ENCODE results near the gene KAZN. TPM values are rescaled to one million over a fixed set of nuclear protein-coding genes. Genes with fewer than 3 reads are reported as not detected.

The KAZN gene
- total and polyA plus RNA-seq, 8 donors: 11.1 to 37.5 (median 30.2) TPM

DNA sequence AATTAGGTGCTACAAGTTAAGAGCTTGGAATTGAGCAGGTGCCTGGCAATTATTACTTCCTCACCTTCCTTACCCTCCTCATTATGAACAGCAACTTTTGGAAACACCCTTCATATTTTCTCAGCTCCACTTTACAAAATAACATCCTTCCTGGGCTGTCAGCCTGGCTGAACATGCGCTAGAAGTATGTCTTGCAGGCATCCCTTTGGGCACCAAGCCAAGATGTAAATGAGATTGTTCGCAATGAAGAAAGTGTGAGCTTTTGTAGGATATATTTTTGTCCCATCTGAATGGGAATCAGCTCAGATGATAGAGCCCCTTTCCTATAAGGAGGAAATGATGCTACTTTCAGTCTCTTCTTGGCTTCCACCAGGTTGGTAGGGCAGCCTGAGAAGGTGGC, 245.9 kb downstream of the KAZN start:
- Histone ChIP-seq H3K36me3 (no peaks in the 10 kb centered on the region), H3K9me3 (peaks cover 0 to 25% of the 10 kb centered on the region in 2 donors), H3K4me1 (no peaks in the 10 kb centered on the region), H3K27ac (no peak overlapping the region), H3K27me3 (no peaks in the 10 kb centered on the region), H3K4me3 (no peak overlapping the region)
- no peak for ATAC-seq
- no peak for DNase-seq
- intact Hi-C loops (cut with DNase I): no loop called here
- TF ChIP-seq, protein P1, sequence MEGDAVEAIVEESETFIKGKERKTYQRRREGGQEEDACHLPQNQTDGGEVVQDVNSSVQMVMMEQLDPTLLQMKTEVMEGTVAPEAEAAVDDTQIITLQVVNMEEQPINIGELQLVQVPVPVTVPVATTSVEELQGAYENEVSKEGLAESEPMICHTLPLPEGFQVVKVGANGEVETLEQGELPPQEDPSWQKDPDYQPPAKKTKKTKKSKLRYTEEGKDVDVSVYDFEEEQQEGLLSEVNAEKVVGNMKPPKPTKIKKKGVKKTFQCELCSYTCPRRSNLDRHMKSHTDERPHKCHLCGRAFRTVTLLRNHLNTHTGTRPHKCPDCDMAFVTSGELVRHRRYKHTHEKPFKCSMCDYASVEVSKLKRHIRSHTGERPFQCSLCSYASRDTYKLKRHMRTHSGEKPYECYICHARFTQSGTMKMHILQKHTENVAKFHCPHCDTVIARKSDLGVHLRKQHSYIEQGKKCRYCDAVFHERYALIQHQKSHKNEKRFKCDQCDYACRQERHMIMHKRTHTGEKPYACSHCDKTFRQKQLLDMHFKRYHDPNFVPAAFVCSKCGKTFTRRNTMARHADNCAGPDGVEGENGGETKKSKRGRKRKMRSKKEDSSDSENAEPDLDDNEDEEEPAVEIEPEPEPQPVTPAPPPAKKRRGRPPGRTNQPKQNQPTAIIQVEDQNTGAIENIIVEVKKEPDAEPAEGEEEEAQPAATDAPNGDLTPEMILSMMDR (IDR thresholded peaks at IDR 0.05): no peak

DNA sequence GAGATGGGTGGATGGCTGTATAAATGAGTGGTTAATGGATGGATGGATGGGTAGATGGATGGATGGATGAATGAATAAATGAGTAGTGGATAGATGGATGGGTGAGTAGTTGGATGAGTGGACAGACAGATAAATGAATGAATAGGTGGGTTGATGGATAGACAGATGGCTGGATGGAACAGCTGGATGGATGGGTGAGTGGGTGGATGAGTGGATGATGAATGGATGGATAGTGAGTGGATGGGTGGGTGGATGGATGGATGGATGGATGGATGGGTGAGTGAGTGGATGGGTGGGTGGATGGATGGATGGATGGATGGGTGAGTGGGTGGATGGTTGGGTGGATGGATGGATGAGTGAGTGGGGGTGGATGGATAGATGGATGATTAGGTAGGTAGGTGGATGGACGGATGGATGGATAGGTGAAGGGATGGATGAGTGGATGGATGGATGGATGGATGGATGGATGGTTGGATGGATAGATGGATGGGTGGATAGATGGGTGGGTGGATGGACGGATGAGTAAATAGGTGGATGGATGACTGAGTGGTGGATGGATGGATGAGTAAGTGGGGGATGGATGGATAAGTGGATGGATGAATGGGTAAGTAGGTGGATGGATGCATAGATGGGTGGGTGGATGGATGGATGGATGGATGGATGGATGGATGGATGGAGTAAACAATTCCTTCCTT, 246.6 kb downstream of the KAZN start:
- no peak overlapping the region for H3K27ac ChIP-seq
- TF ChIP-seq, protein P1 (IDR thresholded peaks at IDR 0.05): no peak
- ATAC-seq (no peak), DNase-seq (no peak)
- intact Hi-C loops (cut with DNase I): no loop called here
- H3K4me3 ChIP-seq: no peak overlapping the region
- H3K36me3 ChIP-seq: no peaks in the 10 kb centered on the region
- H3K9me3 ChIP-seq: peaks cover 0 to 25% of the 10 kb centered on the region in 2 donors
- H3K4me1 ChIP-seq: no peaks in the 10 kb centered on the region
- no peaks in the 10 kb centered on the region for H3K27me3 ChIP-seq

GRCh38 chr1:14845851-14846250, 247.4 kb downstream of the KAZN start:
- Histone ChIP-seq H3K27ac (no peak overlapping the region), H3K4me3 (no peak overlapping the region), H3K36me3 (no peaks in the 10 kb centered on the region), H3K9me3 (peaks cover 0 to 25% of the 10 kb centered on the region in 2 donors), H3K4me1 (no peaks in the 10 kb centered on the region), H3K27me3 (no peaks in the 10 kb centered on the region)
- no peak for ATAC-seq
- intact Hi-C loops (cut with DNase I): no loop called here
- TF ChIP-seq, protein P1 (IDR thresholded peaks at IDR 0.05): no peak
- DNase-seq: no peak

DNA sequence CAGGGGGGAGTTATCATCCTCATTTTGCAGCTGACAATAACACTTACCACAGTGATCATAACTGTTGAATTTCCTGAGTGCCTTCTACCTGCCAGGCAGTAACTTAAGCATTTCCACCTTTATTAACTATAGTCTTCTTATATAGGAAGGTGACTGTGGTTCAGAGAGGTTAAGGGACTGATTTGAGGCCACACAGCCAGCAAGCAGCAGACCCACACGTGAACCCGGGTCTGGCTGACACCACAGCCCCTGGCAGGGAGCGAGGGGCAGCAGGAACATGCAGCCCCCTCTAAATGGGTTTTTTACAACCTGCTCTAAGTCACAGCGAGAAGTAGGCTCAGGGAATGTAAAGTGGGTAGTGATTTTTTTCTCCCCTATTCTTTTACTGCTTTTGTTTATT, 248.2 kb downstream of the KAZN start:
- peaks cover 0 to 16% of the 10 kb centered on the region in 2 donors for H3K9me3 ChIP-seq
- DNase-seq (no peak), ATAC-seq (no peak)
- no peaks in the 10 kb centered on the region for H3K27me3 ChIP-seq
- H3K4me1 ChIP-seq: no peaks in the 10 kb centered on the region
- TF ChIP-seq, protein P1 (IDR thresholded peaks at IDR 0.05): no peak
- no peaks in the 10 kb centered on the region for H3K36me3 ChIP-seq
- intact Hi-C loops (cut with DNase I): no loop called here
- no peak overlapping the region for H3K27ac ChIP-seq
- no peak overlapping the region for H3K4me3 ChIP-seq

DNA sequence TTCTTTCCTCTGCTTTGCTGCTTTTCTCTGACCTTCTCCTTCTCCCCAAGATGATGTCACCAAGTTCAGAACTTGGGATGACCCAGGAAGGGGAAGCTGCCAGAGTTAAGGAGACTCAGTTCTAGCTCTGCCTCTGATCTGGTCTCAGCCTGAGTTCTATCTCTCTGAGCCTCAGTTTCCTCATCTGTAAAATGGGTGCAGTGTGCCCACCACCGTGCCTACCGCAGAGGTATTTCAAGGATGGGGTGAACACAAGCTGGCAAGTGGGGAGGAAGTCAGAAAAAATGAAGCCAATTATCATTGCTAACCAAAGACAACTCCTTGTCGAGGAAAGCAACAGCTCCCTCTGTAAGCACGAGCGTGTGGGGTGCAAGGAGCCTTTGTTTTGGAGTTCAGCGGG, 249.7 kb downstream of the KAZN start:
- H3K4me1 ChIP-seq: no peaks in the 10 kb centered on the region
- peaks cover 0 to 3% of the 10 kb centered on the region in 2 donors for H3K9me3 ChIP-seq
- no peak for DNase-seq
- intact Hi-C loops (cut with DNase I): no loop called here
- no peak for ATAC-seq
- TF ChIP-seq, protein P1 (IDR thresholded peaks at IDR 0.05): no peak
- H3K27me3 ChIP-seq: no peaks in the 10 kb centered on the region
- H3K36me3 ChIP-seq: no peaks in the 10 kb centered on the region
- no peak overlapping the region for H3K4me3 ChIP-seq
- no peak overlapping the region for H3K27ac ChIP-seq

Measured in left lung (tissue), 10 donors.